ENCODE results near the gene FBLN1.
"Not testable (repeated sequence)": the region's sequence is repeated elsewhere in the genome, so short reads cannot be mapped to it uniquely, and the experiment has no call there.

The FBLN1 gene

GRCh38 chr22:45548991-45549761 is 46.5 kb downstream of the FBLN1 start:
- no peak for DNase-seq

GRCh38 chr22:45549762-45550378 is 47.2 kb downstream of the FBLN1 start:
- DNase-seq: no peak

- DNase-seq: no peak
Measured at GRCh38 chr22:45550416-45550815, 47.7 kb downstream of the FBLN1 start.

- no peak for DNase-seq
Measured at GRCh38 chr22:45550891-45551290, 48.2 kb downstream of the FBLN1 start.

GRCh38 chr22:45551310-45552016 is 48.8 kb downstream of the FBLN1 start:
- DNase-seq: no peak

GRCh38 chr22:45552017-45552411 is 49.3 kb downstream of the FBLN1 start:
- no peak for DNase-seq

- no peak for DNase-seq
Measured at GRCh38 chr22:45552580-45553350, 50.1 kb downstream of the FBLN1 start.

GRCh38 chr22:45553351-45554039 is 50.8 kb downstream of the FBLN1 start:
- peak; percentile 54 for DNase-seq

- DNase-seq: no peak
Measured at GRCh38 chr22:45554040-45554406, 51.3 kb downstream of the FBLN1 start.

GRCh38 chr22:45554861-45555260 is 52.2 kb downstream of the FBLN1 start:
- no peak for DNase-seq

- not testable (repeated sequence) for DNase-seq
Measured at GRCh38 chr22:45557926-45558325, 55.2 kb downstream of the FBLN1 start.

- DNase-seq: not testable (repeated sequence)
Measured at GRCh38 chr22:45560092-45560491, 57.4 kb downstream of the FBLN1 start.

GRCh38 chr22:45560761-45561160 is 58.1 kb downstream of the FBLN1 start:
- DNase-seq: not testable (repeated sequence)

GRCh38 chr22:45562102-45562501 is 59.4 kb downstream of the FBLN1 start:
- DNase-seq: no peak

GRCh38 chr22:45562537-45563361 is 60.1 kb downstream of the FBLN1 start:
- DNase-seq: no peak

- DNase-seq: no peak
Measured at GRCh38 chr22:45563362-45564040, 60.8 kb downstream of the FBLN1 start.

GRCh38 chr22:45564349-45565030 is 61.8 kb downstream of the FBLN1 start:
- DNase-seq: no peak

GRCh38 chr22:45565171-45565570 is 62.5 kb downstream of the FBLN1 start:
- no peak for DNase-seq

- no peak for DNase-seq
Measured at GRCh38 chr22:45565973-45566372, 63.3 kb downstream of the FBLN1 start.

- no peak for DNase-seq
Measured at GRCh38 chr22:45568213-45568612, 65.5 kb downstream of the FBLN1 start.

All from activated CD4-positive, CD25-positive, alpha-beta regulatory T cell treated with anti-CD3 and anti-CD28 coated beads, Interleukin-2, amount 50 U/mL, for 72 hours (primary cell).